ENCODE data around the gene CD226. TPM values are rescaled to one million over a fixed set of nuclear protein-coding genes. Genes with fewer than 3 reads are reported as not detected.

The CD226 gene
- total and polyA plus RNA-seq, 2 of the 4 experiments (the other 2 are of a cell fraction) = 0.29 to 1.1 TPM

GRCh38 chr18:69981948-69982347 is 34.3 kb upstream of the CD226 start:
- in situ Hi-C loops (cut with MboI; ENCODE audit: low sequenced_read_pairs) (no loop called here), dilution Hi-C loops (cut with HindIII; ENCODE audit: low sequenced_read_pairs, unreplicated experiment) (no loop called here), intact Hi-C loops (cut with micrococcal nuclease) (no loop called here)
- Histone ChIP-seq H3K18ac (ENCODE audit: low read depth, low read length) (no peak overlapping the region), H3K56ac (ENCODE audit: extremely low read depth, insufficient read depth, low read length) (no peak overlapping the region), H4K91ac (ENCODE audit: insufficient read depth, low read depth, low read length) (no peak overlapping the region), H3K9me1 (ENCODE audit: insufficient read depth, low read length) (no peaks in the 10 kb centered on the region), H3K27ac (ENCODE audit: insufficient read depth, low read length) (no peak overlapping the region), H2BK15ac (ENCODE audit: low read depth, low read length) (no peak overlapping the region), H2AK5ac (ENCODE audit: low read depth, low read length) (no peak overlapping the region), H3K23ac (ENCODE audit: low read depth, low read length) (no peak overlapping the region), H4K20me1 (ENCODE audit: insufficient read depth, low read length) (no peaks in the 10 kb centered on the region), H3K14ac (replicated peaks; ENCODE audit: low read depth, low read length) (no peak overlapping the region), H2BK120ac (ENCODE audit: low read depth, low read length) (no peak overlapping the region), H3K4me2 (ENCODE audit: low read depth, low read length) (no peak overlapping the region), H3K9me3 (ENCODE audit: control insufficient read depth, insufficient read depth, low read length) (no peaks in the 10 kb centered on the region), H4K5ac (ENCODE audit: low read depth, low read length) (no peak overlapping the region), H2BK5ac (ENCODE audit: low read depth, low read length, poor library complexity, severe bottlenecking) (no peak overlapping the region), H4K8ac (ENCODE audit: low read depth in 2 of 2, low read length in 2 of 2) (no peak overlapping the region), H3K79me1 (ENCODE audit: low read depth in 1 of 2, low read length in 2 of 2) (no peaks in the 10 kb centered on the region), H3K36me3 (ENCODE audit: control insufficient read depth, insufficient read depth, low read length) (no peaks in the 10 kb centered on the region), H3K4ac (ENCODE audit: low read depth, low read length) (no peak overlapping the region), H2AK9ac (replicated peaks; ENCODE audit: low read depth, low read length, poor library complexity) (no peak overlapping the region), H2AFZ (replicated peaks; ENCODE audit: low read length, poor library complexity) (no peak overlapping the region), H2BK20ac (ENCODE audit: low read depth, low read length) (no peak overlapping the region), H3K27me3 (ENCODE audit: control insufficient read depth, insufficient read depth, low read length) (no peaks in the 10 kb centered on the region), H3K4me3 (ENCODE audit: insufficient read depth, low read depth, low read length) (no peak overlapping the region), H3K9ac (ENCODE audit: low read depth, low read length) (no peak overlapping the region), H3K4me1 (ENCODE audit: control insufficient read depth, insufficient read depth, low read length) (no peaks in the 10 kb centered on the region)
- BruUV-seq (replicated peaks) = no TSS peak
- no CpG with 5 or more reads among the region's 2 CpGs for WGBS, 2 experiments (ENCODE audit: extremely low coverage in 2 of 2, insufficient read length in 1 of 2)
- TF ChIP-seq ELK1 (IDR thresholded peaks at IDR 0.05; ENCODE audit: borderline replicate concordance, low read depth, low read length) = no peak
- TF ChIP-seq CEBPB (IDR thresholded peaks at IDR 0.05; ENCODE audit: low read depth, low read length) = no peak
- no peak for TF ChIP-seq CTCF (conservative IDR thresholded peaks at IDR 0.05; ENCODE audit: low read depth, low read length)
- no peak for TF ChIP-seq BHLHE40 (IDR thresholded peaks at IDR 0.05; ENCODE audit: low read depth, low read length)
- TF ChIP-seq SMC3 (IDR thresholded peaks at IDR 0.05; ENCODE audit: low read depth, low read length) = no peak
- no peak for TF ChIP-seq POLR2A (IDR thresholded peaks at IDR 0.05; ENCODE audit: low read depth, low read length)
- TF ChIP-seq MAZ (IDR thresholded peaks at IDR 0.05; ENCODE audit: borderline replicate concordance, low read depth, low read length) = no peak
- no peak for TF ChIP-seq USF2 (IDR thresholded peaks at IDR 0.05; ENCODE audit: low read depth, low read length)
- TF ChIP-seq CHD1 (IDR thresholded peaks at IDR 0.05; ENCODE audit: low read depth, low read length) = no peak
- ATAC-seq (ENCODE audit: low read depth) (no peak), DNase-seq (no peak)
- CTCF ChIA-PET = no interaction called here
- POLR2A ChIA-PET (ENCODE audit: unreplicated experiment) = no interaction called here

All from IMR-90 (cell line).